Mammary epithelial cell (primary cell): Measurements from ENCODE around the gene DCTN2.

Source experiments
- EZH2 ChIP-seq: IDR thresholded peaks from 2 replicates; pipeline ENCODE4 v1.6.1; 2012; ENCODE audit warnings: low read length, inconsistent platforms, borderline replicate concordance
- TF ChIP-seq, protein P1 (sequence below), 2 donors: IDR thresholded peaks in 1 of 2; conservative IDR thresholded peaks in 1 of 2; 2 replicates each; pipeline ENCODE4 v1.5.1; 2011 to 2012; ENCODE audit warnings: inconsistent platforms in 2 of 2, low read length in 2 of 2, mild to moderate bottlenecking in 2 of 2, control low read depth in 1 of 2, low read depth in 1 of 2; ENCODE audit not compliant: insufficient read depth in 1 of 2; ENCODE audit errors: extremely low read depth in 1 of 2

GRCh38 chr12:57534991-57535543 is 11.9 kb downstream of the DCTN2 start:
- TF ChIP-seq, protein P1, sequence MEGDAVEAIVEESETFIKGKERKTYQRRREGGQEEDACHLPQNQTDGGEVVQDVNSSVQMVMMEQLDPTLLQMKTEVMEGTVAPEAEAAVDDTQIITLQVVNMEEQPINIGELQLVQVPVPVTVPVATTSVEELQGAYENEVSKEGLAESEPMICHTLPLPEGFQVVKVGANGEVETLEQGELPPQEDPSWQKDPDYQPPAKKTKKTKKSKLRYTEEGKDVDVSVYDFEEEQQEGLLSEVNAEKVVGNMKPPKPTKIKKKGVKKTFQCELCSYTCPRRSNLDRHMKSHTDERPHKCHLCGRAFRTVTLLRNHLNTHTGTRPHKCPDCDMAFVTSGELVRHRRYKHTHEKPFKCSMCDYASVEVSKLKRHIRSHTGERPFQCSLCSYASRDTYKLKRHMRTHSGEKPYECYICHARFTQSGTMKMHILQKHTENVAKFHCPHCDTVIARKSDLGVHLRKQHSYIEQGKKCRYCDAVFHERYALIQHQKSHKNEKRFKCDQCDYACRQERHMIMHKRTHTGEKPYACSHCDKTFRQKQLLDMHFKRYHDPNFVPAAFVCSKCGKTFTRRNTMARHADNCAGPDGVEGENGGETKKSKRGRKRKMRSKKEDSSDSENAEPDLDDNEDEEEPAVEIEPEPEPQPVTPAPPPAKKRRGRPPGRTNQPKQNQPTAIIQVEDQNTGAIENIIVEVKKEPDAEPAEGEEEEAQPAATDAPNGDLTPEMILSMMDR (conservative IDR thresholded peaks at IDR 0.05 in 1 of 2, IDR thresholded peaks at IDR 0.05 in 1 of 2; ENCODE audit: extremely low read depth in 1 of 2, insufficient read depth in 1 of 2, low read depth in 1 of 2, low read length in 2 of 2) = no peak
- no peak for TF ChIP-seq EZH2
